Measurements from ENCODE around the gene SCNN1A.

Gene SCNN1A

DNA sequence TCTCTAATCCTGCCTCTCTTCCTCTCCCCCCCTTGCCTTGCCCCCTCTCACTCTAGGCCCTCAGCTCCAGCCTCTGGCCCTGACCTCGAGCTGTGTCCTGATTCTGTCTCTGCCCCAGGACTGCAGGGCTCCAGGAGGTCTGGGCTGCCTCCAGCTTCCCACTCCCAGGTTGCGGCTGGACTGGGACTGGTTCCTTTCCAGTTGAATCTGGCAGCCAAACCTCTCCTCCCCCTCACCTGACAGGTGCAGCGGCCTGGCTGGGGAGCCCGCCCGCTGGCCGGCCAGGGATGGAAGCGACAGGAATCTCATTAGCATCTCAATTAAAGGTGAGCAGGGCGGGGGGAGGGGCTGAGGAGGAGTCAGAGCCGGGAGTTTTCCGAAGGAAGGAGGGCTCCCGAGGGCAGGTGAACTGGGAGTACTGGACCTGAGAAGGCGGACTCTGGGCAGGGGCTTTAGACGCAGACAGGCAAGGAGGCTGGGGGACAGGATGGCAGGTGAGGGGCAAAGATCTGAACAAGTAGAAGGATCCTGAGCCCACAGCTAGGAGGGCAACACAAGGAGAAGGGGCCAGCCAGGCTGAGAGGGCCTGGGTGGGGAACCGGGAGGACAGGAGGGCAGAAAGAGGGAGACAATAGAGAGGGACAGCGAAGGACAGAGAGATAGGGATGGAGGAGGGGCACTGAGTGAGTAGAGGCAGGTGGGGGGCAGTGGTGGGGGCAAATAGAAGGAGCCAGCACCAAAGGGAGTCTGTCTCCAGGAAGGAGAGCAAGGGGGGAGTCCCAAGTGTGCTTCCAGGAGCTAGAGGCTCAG is at the start of gene SCNN1A:
TSS of gene SCNN1A (minus strand) at position 295 of the 810 bp plus-strand sequence. CDS start 780 bp downstream, outside the sequence.
- no peak for DNase-seq

DNA sequence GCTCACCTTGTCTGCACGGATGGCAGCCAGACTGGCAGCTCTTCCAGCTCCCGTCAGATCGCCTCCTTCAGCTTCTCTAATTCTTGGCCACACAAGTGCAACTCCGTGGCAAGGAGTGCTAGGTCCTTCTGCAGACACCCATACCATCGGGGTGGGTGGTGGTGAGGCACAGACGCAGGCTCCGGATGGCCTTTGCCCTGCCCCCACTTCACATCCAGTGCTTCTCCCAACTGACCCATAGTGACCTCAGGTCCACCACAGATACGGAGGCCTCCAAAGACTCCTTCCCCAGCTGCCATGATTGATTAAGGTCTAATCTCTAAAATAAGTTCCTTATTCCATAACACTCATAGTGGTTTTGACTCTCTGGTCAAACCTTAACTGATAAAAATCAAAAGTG is 49.5 kb upstream of the SCNN1A start:
- no peak for DNase-seq

DNA sequence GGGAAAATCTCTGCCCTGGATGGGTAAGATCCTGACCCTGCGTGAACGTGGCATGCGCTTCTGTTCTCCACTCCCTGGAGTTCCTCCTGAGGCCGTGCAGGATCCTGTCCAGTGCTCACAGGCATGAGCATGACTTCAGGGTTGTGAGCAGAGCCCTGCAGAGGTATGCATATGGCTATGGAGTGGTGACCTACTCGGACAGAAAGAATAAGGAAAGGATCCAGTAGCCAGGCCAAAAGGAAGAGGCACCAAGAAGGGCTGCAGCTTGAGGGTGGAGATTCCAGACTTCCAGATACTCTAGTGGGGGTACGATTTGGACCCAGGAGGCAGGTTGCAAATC is 48.6 kb upstream of the SCNN1A start:
- no peak for DNase-seq

DNA sequence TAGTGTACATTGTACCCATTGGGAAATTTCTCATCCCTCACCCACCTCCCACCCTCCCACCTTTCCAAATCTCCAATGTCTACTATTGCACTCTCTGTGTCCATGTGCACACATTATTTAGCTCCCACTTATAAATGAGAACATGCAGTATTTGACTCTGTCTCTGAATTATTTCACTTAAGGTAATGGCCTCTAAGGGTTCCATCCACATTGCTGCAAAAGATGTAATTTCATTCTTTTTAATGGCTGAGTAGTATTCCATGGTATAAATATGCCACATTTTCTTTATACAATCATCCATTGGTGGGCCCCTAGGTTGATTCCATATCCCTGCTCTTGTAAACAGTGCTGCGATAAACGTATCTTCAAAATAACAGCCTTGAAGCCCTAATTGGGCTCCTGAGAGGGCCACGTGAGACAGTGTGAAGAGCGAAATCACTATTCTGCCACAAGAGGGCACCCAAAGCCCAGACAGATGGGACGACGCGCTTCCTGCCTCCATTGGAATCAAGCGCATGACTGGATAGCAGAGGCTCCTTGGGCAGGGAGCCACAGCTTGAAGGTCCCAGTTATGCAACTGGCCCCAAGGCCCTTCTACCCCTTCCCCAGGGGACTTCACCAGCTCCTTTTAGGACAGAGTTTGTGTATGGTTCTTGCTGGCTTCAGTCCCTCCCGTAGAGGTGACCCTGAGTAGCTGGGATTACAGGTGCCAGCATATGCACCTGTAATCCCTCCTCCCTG is 48.1 kb upstream of the SCNN1A start:
- DNase-seq: peak; percentile 98

DNA sequence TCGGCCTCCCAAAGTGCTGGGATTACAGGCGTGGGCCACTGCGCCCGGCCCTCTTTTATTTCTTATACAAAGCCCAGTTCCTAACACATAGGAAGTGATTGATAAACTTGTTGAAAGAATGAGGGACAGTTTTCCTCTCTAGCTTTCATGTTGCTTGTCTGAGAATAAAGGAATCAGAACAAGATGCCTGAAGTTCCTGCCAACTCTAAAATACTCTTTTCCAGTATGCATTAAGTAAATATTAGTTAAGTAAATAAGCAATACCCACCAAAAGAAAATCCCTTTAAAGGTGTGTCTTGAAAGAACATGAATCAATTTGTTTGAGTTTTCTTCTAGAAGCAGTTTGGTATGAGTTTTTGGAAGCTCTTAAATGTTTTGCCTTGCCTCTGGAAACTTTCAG is 45.0 kb upstream of the SCNN1A start:
- no peak for DNase-seq

DNA sequence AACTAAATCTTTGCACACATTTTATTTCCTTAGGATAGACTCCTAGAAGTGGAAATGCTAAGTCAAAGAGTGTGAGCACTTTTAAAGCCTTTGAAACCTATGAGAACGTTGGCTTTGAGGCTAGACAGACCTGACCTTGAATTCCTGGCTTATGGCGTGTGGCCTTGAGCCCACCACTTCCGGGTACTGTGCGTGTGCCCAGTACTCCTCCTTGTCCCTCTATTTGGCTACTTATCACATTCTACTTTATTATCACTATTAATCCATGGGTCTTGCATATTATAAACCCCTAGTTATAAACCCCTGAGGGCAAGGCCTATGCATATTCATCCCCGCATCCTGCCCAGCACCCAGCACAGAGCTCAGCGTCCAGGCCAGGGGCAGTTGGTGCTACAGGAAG is 43.4 kb upstream of the SCNN1A start:
- no peak for DNase-seq

DNA sequence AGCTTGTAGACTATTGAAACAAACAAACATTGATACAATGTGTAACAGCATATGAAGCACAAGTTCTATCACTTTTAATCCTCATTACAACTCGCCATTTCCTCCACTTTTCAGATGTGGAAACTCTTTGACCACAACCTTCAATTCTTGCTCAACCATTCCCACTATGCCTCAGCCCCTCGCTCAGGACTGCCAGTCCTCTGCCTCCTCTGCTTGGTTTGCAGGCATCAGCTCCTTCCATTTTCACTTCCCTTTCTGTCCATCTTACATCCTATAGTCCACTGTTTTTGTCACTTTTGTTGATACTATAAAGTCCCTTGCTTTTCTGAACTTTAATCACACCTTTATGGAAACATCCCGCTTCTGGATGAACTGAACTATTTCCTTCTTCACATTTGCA is 41.2 kb upstream of the SCNN1A start:
- no peak for DNase-seq

DNA sequence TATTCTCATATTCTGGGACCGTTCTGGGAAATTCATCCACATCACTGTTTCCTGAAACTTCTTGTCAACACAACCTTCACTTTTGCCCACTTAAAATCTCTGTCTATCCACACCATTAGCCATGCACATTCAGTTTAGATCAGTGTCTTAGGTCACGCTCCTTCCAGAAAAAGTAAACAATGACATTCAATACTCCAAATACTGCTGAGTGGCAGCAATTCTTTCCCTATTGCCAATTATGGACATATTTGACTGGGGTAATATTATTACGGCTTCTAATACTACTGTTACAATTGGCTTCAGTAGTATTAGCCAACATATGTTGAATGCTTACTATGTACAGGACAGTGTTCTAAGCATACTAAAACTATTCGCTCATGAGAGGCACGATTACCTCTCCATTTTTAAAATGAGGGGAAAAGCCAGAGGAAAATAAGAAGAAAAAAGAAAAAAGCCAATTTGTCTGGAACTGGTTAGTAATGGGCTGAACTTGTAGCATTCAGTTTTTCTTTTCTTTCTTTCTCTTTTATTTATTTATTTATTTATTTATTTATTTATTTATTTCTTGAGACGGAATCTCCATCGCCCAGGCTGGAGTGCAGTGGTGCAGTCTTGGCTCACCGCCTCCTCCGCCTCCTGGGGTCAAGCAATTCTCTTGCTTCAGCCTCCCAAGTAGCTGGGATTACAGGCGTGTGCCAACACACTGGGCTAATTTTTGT is 32.0 kb upstream of the SCNN1A start:
- no peak for DNase-seq

DNA sequence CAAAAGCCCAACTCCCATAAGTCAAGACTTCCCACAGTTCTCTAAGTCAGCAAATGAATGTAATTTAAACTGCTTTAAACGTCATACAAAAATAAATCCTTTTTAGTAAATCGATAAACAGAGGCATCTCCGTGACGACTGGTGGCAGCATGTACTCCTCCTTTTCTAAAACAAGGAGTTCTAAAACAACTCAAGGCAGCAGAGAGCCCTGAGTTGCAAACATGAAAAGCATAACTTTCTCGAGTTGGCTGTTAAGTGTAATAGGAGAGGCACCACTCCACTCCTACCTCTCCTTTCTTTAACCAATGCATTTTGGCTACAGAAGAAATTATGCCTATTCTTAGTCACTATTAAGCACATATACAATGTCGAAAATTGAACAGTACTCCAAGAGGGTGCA is 30.6 kb upstream of the SCNN1A start:
- no peak for DNase-seq

DNA sequence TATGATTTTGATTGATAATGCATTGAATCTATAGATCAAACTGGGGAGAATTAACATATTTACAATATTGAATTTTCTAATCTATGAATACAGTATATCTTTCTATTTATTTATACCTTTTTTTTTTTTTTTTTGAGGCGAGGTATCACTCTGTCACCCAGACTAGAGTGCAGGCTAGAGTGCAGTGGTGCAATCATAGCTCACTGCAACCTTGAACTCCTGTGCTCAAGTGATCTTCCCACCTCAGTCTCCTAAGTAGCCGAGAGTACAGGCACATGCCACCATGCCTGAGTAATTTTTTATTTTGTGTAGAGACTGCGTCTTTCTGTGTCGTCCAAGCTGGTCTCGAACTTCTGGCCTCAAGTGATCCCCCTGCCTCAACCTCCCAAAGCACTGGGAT is 29.0 kb upstream of the SCNN1A start:
- no peak for DNase-seq

DNA sequence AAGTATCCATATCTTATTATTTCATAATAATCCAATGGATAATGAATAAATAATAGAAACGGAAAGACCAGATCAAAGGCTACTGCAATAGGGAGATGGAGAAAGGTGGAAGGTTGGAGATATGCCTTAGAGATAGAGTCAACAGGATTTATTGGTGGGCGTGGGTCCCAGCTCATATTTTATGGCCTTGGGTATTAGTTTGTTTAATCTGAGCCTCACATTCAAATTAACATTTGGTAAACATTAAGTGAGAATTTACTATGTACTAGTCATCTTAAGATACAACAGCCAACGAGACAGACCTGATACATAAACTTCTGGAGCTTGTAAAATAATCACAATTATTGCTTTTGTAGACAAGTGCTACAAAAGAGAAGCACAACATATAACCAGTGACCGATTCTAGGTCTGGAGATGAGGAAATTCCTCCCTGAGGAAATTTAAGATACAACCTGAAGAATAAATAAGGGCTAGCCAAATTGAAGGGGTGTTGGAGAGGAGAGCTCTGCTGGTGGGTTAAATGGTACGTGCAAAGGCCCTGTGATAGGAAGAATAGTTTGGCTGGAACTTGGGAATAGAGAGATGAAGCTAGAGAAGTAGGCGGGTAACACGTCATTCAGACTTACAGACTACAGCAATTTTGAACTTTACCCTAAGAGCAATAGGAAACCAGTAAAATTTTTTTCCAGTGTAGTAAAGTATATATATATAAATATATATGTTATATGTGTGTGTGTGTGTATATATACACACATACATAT is 24.7 kb upstream of the SCNN1A start:
- DNase-seq: no peak

DNA sequence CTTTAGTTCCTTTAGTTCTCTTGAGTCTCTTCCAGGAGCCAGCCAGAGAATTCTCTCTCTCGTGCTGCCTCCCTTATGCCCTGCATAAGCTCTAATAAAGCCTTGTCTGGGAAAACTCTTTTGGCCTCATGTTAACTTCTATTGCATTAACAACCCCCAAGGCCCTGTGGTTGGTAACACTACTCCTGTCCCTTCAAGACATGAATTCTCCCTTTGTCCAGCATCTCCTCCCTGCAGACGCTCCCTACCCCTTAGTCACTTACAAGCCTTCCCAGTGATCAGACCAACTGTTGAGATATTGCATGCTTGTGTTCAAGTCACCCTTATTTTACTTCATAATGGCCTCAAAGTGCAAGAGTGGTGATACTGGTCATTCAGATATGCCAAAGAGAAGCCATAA is 20.7 kb upstream of the SCNN1A start:
- DNase-seq: no peak

DNA sequence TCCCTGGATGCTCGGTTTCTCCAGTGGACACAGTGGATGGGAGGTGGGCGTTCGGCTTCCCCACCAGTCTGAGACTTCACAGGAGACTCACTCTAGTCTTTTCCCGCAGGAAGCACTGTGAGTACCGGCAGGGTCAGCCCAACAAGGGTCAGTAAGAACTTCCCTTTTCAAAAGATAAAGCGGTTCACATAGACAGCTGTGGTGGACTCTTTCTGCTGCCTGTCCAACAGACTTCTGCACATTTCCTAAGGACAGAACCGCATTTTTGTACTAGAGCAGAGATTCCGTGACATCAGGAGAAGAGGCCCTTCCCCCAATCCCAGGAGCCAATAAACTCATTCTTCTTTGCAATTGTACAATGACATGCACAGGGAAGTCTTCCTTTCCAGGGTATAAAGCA is 19.0 kb upstream of the SCNN1A start:
- DNase-seq: no peak

DNA sequence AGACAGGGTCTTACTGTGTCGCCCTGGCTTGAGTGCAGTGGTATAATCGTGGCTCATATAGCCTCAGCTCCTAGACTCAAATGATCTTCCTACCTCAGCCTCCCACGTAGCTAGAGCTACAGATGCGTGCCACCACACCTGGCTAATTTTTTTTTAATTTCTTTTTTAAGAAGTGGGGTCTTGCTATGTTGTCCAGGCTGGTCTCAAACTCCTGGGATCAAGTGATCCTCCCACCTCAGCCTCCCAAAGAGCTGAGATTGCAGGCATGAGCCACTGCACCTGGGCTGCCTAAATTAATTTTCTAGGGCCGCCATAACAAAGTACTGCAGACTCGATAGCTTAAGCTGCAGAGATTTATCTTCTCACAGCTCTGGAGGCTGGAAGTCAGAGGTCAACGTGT is 17.7 kb upstream of the SCNN1A start:
- no peak for DNase-seq

DNA sequence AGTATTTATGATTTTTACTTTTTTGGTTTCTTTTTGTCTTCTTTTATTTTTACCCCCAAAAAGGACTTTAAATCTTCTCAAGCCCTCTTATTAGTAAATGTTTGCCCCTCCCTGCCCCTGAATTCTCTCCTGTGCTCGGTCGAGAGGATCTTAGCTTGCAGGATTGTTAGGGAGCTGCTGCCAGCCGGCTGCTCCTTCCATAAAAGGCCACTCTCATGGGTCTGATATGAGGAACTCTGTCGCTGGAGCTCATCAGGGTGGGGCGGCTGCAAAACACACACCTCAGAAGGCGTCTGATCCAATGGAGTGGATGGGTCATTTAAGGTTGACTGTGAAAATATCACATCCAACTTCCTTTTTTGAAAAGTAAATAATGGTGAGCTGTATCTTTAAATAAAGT is 17.1 kb upstream of the SCNN1A start:
- DNase-seq: no peak

DNA sequence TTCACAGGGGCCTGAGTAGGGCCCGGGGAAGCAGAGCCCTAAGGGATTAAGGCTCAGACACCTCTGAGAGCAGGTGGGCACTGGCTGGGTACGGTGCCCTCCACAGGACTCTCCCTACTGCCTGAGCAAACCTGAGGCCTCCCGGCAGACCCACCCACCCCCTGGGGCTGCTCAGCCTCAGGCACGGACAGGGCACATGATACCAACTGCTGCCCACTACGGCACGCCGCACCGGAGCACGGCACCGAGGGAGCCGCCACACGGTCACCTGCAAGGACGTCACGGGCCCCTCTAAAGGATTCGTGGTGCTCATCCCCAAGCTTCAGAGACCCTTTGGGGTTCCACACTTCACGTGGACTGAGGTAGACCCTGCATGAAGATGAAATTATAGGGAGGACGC is 15.7 kb upstream of the SCNN1A start:
- no peak for DNase-seq

DNA sequence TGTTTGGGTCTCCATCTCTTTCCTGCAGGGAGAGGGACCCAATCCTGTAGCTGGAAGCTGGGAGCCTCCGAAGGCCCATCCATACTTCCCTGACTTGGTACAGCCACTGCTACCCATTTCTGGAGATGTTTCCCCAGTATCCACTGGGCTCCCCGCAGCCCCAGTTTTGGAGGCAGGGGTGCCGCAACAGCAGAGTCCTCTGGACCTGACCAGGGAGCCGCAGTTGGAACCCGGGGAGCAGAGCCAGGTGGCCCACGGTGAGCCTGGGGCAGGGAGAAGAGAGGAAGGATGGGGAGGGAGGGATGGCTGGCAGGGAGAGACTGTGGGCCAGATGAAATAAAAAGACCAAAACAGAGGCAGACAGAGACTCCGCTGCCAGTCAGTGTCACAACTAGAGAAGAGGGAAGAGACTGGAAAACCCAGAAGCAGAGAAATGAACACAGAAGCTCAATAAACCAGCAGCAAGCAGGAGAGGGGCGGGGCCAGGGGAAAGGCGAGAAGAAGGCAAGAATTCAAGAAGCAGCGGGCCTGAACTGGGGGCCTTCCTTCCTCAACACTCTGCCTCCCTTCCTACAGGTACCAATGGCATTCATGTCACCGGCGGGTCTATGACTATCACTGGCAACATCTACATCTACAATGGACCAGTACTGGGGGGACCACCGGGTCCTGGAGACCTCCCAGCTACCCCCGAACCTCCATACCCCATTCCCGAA is 14.9 kb upstream of the SCNN1A start:
- DNase-seq: no peak

DNA sequence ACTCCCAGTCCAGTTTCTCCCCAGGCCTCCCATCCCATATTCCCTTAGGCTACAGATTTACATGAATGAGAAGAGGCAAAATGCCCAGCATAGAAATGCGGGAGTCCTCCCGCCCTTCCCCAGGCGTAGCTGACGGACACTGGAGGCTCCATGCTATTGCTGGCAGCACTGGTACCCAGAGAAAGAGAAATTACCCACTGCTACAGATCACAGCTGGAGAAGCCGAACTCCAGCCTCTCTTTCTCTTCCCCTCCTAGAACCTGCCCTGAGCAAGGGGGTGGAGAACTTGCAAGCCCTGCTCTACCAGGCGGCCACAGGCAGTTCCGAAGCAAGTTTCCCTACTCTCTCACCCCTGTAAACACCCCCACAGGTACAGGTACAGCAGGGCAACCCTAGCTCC is 12.2 kb upstream of the SCNN1A start:
- DNase-seq: no peak

DNA sequence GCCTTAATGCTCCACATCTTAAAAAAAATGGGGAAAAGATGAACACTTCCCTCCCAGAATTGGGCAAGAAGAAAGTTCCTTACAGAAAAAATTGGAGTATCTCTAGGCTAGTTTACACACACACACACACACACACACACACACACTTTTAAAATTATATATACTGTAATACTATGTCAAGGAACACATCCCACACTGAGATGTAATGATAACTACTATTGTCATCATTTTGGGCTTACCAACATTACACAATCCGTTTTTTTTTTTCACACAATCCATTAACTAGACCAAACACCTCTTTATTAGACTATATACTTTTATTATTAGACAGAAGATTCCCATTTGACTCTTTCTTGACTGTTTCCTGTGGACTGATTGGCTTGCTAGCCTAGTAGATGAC is 11.1 kb upstream of the SCNN1A start:
- DNase-seq: no peak

DNA sequence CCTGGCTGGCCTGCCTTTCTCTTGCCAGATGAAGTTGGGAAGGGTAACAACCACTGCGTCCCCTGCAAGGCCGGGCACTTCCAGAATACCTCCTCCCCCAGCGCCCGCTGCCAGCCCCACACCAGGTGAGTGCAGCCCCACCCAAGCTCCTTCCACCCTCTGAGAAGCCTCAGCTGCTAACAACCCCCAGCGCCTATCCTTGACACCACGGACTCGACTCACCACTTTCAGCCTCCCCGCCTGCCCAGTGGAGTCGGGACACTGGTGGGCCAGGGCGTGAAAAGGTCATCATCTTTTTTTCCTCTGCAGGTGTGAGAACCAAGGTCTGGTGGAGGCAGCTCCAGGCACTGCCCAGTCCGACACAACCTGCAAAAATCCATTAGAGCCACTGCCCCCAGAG is 10.7 kb upstream of the SCNN1A start:
- DNase-seq: no peak

DNA sequence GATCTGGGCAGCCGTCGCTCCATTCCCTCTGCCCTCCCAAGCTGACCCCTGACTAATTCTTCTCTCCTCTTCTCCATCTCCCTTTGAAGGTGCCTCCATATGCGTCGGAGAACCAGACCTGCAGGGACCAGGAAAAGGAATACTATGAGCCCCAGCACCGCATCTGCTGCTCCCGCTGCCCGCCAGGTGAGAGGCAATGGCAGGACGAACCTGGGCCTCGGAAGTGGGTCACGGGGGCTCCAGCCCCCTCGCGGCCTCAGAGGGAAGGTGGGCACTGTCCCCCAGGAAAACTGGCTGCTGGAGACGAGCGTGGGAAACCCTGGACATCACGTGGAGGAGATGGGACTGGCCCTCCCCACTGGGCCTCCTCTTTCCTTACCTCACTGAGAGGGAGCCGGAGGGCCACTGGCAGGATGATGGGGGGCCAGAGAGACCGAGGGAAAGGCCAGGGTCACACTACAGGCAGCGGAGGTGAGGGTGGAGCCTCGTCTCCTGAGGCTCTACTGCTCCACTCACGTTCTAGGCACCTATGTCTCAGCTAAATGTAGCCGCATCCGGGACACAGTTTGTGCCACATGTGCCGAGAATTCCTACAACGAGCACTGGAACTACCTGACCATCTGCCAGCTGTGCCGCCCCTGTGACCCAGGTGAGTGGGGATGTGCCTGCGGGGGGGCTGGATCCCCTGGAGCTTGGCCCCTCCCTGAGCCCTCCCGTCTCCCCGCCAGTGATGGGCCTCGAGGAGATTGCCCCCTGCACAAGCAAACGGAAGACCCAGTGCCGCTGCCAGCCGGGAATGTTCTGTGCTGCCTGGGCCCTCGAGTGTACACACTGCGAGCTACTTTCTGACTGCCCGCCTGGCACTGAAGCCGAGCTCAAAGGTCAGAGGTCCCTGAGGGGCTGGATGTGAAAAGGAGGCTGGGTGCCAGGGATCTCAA is 9.4 kb upstream of the SCNN1A start:
- DNase-seq: no peak
